H1 (cell line): Measurements from ENCODE around the gene LY6G5C. TPM values are rescaled to one million over a fixed set of nuclear protein-coding genes. Genes with fewer than 3 reads are reported as not detected.

Source experiments
- CTCF ChIA-PET: fragments of 300-600 bp; sonication (Branson Sonifier 250); formaldehyde crosslinking; loops from one replicate; lab custom pipeline; 2021; ENCODE audit not compliant: partially characterized antibody; lab: Charles Lee
- POLR2A ChIA-PET: fragments of 300-600 bp; sonication (Branson Sonifier 250); formaldehyde crosslinking; loops from one replicate; lab custom pipeline; 2021; ENCODE audit warnings: inconsistent platforms; ENCODE audit not compliant: partially characterized antibody; lab: Charles Lee
- DNase-seq, 2 experiments: peaks; one replicate each; pipeline versions ENCODE4 v3.0.0 to v3.0.0-alpha.2; 2010 to 2022; ENCODE audit warnings: low spot score in 2 of 2, low read depth in 1 of 2, mixed read lengths in 1 of 2
- FAIRE-seq: peaks from 2 replicates; lab custom pipeline; 2011; peaks lifted over from hg19 to GRCh38; lab: Jason Lieb, UNC
- H2AFZ ChIP-seq: 2 replicates; pipeline ENCODE4 v1.8.1; 2012; ENCODE audit warnings: low read length, inconsistent platforms
- H2AK5ac ChIP-seq: 2 replicates; pipeline ENCODE4 v1.6.1; 2013; ENCODE audit warnings: low read depth, low read length
- H2BK120ac ChIP-seq: replicated peaks from 2 replicates; pipeline ENCODE3; 2013; ENCODE audit warnings: low read depth, low read length, inconsistent platforms
- H2BK12ac ChIP-seq: 2 replicates; pipeline ENCODE4 v1.6.1; 2013; ENCODE audit warnings: low read depth, low read length
- H2BK15ac ChIP-seq: 2 replicates; pipeline ENCODE4 v1.6.1; 2013; ENCODE audit warnings: low read length
- H2BK20ac ChIP-seq: 2 replicates; pipeline ENCODE4 v1.6.1; 2013; ENCODE audit warnings: low read length
- H2BK5ac ChIP-seq: 2 replicates; pipeline ENCODE4 v1.6.1; 2013; ENCODE audit warnings: low read depth, low read length
- H3K14ac ChIP-seq: 2 replicates; pipeline ENCODE4 v1.6.1; 2013; ENCODE audit warnings: inconsistent platforms; ENCODE audit not compliant: insufficient read length
- H3K18ac ChIP-seq: 2 replicates; pipeline ENCODE4 v1.6.1; 2013; ENCODE audit warnings: low read length; ENCODE audit errors: extremely low read depth
- H3K23ac ChIP-seq: 2 replicates; pipeline ENCODE4 v1.6.1; 2013; ENCODE audit warnings: inconsistent platforms; ENCODE audit not compliant: insufficient read length
- H3K23me2 ChIP-seq: 2 replicates; pipeline ENCODE4 v1.6.1; 2013; ENCODE audit warnings: low read depth, low read length
- H3K27ac ChIP-seq: 2 replicates; pipeline ENCODE4 v1.6.1; 2011; ENCODE audit warnings: low read depth, low read length, inconsistent platforms
- H3K27me3 ChIP-seq, 4 experiments: replicated peaks in 1 of 4; 1 replicate in 1 of 4; 2 replicates in 3 of 4; pipeline versions ENCODE4 v1.6.1 to v1.8.1; 2011 to 2013; ENCODE audit warnings: low read length in 3 of 4, mild to moderate bottlenecking in 3 of 4, inconsistent platforms in 2 of 4, mixed read lengths in 2 of 4, moderate library complexity in 1 of 4; ENCODE audit not compliant: control insufficient read depth in 3 of 4, insufficient read depth in 3 of 4; ENCODE audit errors: extremely low read depth in 1 of 4
- H3K36me3 ChIP-seq, 4 experiments: 2 replicates each; pipeline versions ENCODE4 v1.6.1 to v1.8.1; 2011 to 2013; ENCODE audit warnings: mild to moderate bottlenecking in 4 of 4, low read length in 3 of 4, moderate library complexity in 2 of 4, control low read depth in 1 of 4, inconsistent platforms in 1 of 4; ENCODE audit not compliant: insufficient read depth in 4 of 4, control insufficient read depth in 2 of 4
- H3K4ac ChIP-seq: replicated peaks from 2 replicates; pipeline ENCODE3; 2013; ENCODE audit warnings: low read length, low read depth, mixed read lengths, inconsistent platforms; ENCODE audit not compliant: insufficient read length
- H3K4me1 ChIP-seq, 4 experiments: replicated peaks in 1 of 4; 1 replicate in 1 of 4; 2 replicates in 3 of 4; pipeline versions ENCODE4 v1.6.1 to v1.8.1; 2011 to 2013; ENCODE audit warnings: low read length in 3 of 4, inconsistent platforms in 2 of 4, mixed read lengths in 1 of 4; ENCODE audit not compliant: insufficient read depth in 4 of 4, control insufficient read depth in 3 of 4
- H3K4me2 ChIP-seq, 2 experiments: 2 replicates each; pipeline versions ENCODE4 v1.6.1 to v1.8.1; 2011 to 2013; ENCODE audit warnings: low read depth in 2 of 2, low read length in 2 of 2, control low read depth in 1 of 2, inconsistent platforms in 1 of 2, mild to moderate bottlenecking in 1 of 2; ENCODE audit not compliant: insufficient read depth in 1 of 2
- H3K4me3 ChIP-seq, 4 experiments: fragments of 200-600, 300-600 bp in 1 of 4; sonication (generic), shearing (Covaris generic), sonication (Bioruptor Twin) in 1 of 4; 2 replicates each; pipeline versions ENCODE4 v1.5.1 to v1.8.1; 2011 to 2016; ENCODE audit warnings: low read length in 4 of 4, low read depth in 3 of 4, control low read depth in 2 of 4, inconsistent platforms in 2 of 4, mild to moderate bottlenecking in 2 of 4, mixed read lengths in 1 of 4, moderate library complexity in 1 of 4; ENCODE audit not compliant: insufficient read depth in 2 of 4; ENCODE audit errors: extremely low read depth in 1 of 4
- H3K56ac ChIP-seq: replicated peaks from 2 replicates; pipeline ENCODE3; 2013; ENCODE audit warnings: low read depth, mild to moderate bottlenecking, mixed read lengths, low read length, inconsistent platforms; ENCODE audit not compliant: insufficient read length
- H3K79me1 ChIP-seq: 2 replicates; pipeline ENCODE4 v1.6.1; 2013; ENCODE audit warnings: low read depth, low read length, control low read depth
- H3K79me2 ChIP-seq, 2 experiments: 2 replicates each; pipeline versions ENCODE4 v1.6.1 to v1.8.1; 2012 to 2013; ENCODE audit warnings: low read length in 2 of 2, mild to moderate bottlenecking in 2 of 2, inconsistent platforms in 1 of 2; ENCODE audit not compliant: insufficient read depth in 2 of 2, control insufficient read depth in 1 of 2
- H3K9ac ChIP-seq, 4 experiments: replicated peaks in 1 of 4; 1 replicate in 1 of 4; 2 replicates in 3 of 4; pipeline versions ENCODE4 v1.6.1 to v1.8.1; 2011 to 2013; ENCODE audit warnings: low read depth in 3 of 4, low read length in 3 of 4, control low read depth in 2 of 4, mild to moderate bottlenecking in 2 of 4, moderate library complexity in 2 of 4, inconsistent platforms in 1 of 4; ENCODE audit errors: extremely low read depth in 1 of 4
- H3K9me3 ChIP-seq, 2 experiments: 2 replicates each; pipeline versions ENCODE4 v1.6.1 to v1.8.1; 2012 to 2013; ENCODE audit warnings: mild to moderate bottlenecking in 2 of 2, moderate library complexity in 2 of 2, control low read depth in 1 of 2, inconsistent platforms in 1 of 2, low read depth in 1 of 2, low read length in 1 of 2, mixed read lengths in 1 of 2; ENCODE audit not compliant: insufficient read depth in 2 of 2
- H4K20me1 ChIP-seq, 2 experiments: replicated peaks in 1 of 2; 2 replicates each; pipeline versions ENCODE3 to v1.8.1; 2011 to 2013; ENCODE audit warnings: inconsistent platforms in 2 of 2, low read length in 2 of 2, mild to moderate bottlenecking in 1 of 2; ENCODE audit not compliant: insufficient read depth in 2 of 2, control insufficient read depth in 1 of 2
- H4K5ac ChIP-seq: 2 replicates; pipeline ENCODE4 v1.6.1; 2013; ENCODE audit warnings: low read length, low read depth, mixed read lengths, inconsistent platforms; ENCODE audit not compliant: insufficient read length
- H4K8ac ChIP-seq: 2 replicates; pipeline ENCODE4 v1.8.0; 2013; ENCODE audit warnings: mild to moderate bottlenecking, moderate library complexity, low read length, inconsistent platforms; ENCODE audit not compliant: insufficient read depth; ENCODE audit errors: extremely low read depth
- H4K91ac ChIP-seq: replicated peaks from 2 replicates; pipeline ENCODE3; 2013; ENCODE audit warnings: low read length, mixed read lengths, inconsistent platforms; ENCODE audit not compliant: insufficient read length
- ASH2L ChIP-seq: fragments of 200-600, 300-600 bp; sonication (generic); IDR thresholded peaks from one replicate; pipeline ENCODE4 v1.7.1; 2017; ENCODE audit warnings: low read length
- BRCA1 ChIP-seq: IDR thresholded peaks from 2 replicates; pipeline ENCODE4 v1.6.1; 2012; ENCODE audit warnings: low read depth, low read length, improper control_type of control experiment
- CBX5 ChIP-seq: fragments of 300-800, 300-1000 bp; sonication (generic); IDR thresholded peaks from 2 replicates; pipeline ENCODE4 v1.7.1; 2016; ENCODE audit warnings: antibody characterized with exemption, low read length, low read depth
- CBX8 ChIP-seq: fragments of 300-800, 300-1000 bp; sonication (generic); IDR thresholded peaks from 2 replicates; pipeline ENCODE4 v1.7.1; 2016; ENCODE audit warnings: low read depth, low read length, borderline replicate concordance
- HDAC6 ChIP-seq: IDR thresholded peaks from one replicate; pipeline ENCODE4 v1.7.1; 2012; ENCODE audit warnings: low read depth, mild to moderate bottlenecking, inconsistent platforms, low read length, moderate library complexity
- KDM5A ChIP-seq: fragments of 200-600 bp; IDR thresholded peaks from 2 replicates; pipeline ENCODE4 v1.7.1; 2012; ENCODE audit warnings: mild to moderate bottlenecking, low read length, inconsistent platforms, mixed read lengths
- NANOG ChIP-seq: IDR thresholded peaks from 2 replicates; pipeline ENCODE4 v1.6.1; 2011; ENCODE audit warnings: low read length, low read depth, mild to moderate bottlenecking, inconsistent platforms; ENCODE audit not compliant: insufficient read depth, poor library complexity, severe bottlenecking
- POU5F1 ChIP-seq: IDR thresholded peaks from 2 replicates; pipeline ENCODE4 v1.6.1; 2011; ENCODE audit warnings: low read depth, mild to moderate bottlenecking, low read length, moderate library complexity
- SIX5 ChIP-seq: IDR thresholded peaks from 2 replicates; pipeline ENCODE4 v1.6.1; 2011; ENCODE audit warnings: mild to moderate bottlenecking, low read depth, low read length
- SP4 ChIP-seq: IDR thresholded peaks from 2 replicates; pipeline ENCODE4 v1.6.1; 2012; ENCODE audit warnings: low read length, inconsistent platforms
- SRF ChIP-seq: IDR thresholded peaks from 2 replicates; pipeline ENCODE4 v1.6.1; 2011; ENCODE audit warnings: mild to moderate bottlenecking, low read depth, low read length, moderate library complexity
- SUZ12 ChIP-seq: fragments of 200-600 bp; sonication (generic); IDR thresholded peaks from 2 replicates; pipeline ENCODE4 v1.6.1; 2012; ENCODE audit warnings: mild to moderate bottlenecking, inconsistent platforms, low read length, moderate library complexity, mixed read lengths
- TAF7 ChIP-seq: optimal IDR thresholded peaks from 2 replicates; pipeline ENCODE3; 2011; ENCODE audit warnings: low read depth, mild to moderate bottlenecking, inconsistent platforms, low read length, moderate library complexity, borderline replicate concordance
- TBP ChIP-seq: IDR thresholded peaks from 2 replicates; pipeline ENCODE4 v1.6.1; 2011; ENCODE audit warnings: low read depth, low read length, improper control_type of control experiment
- TEAD4 ChIP-seq: IDR thresholded peaks from 2 replicates; pipeline ENCODE4 v1.6.1; 2012; ENCODE audit warnings: low read depth, low read length, inconsistent platforms, mixed read lengths
- YY1 ChIP-seq: IDR thresholded peaks from 2 replicates; pipeline ENCODE4 v1.6.1; 2011; ENCODE audit warnings: low read depth, mild to moderate bottlenecking, low read length
- whole genome bisulfite sequencing, 2 experiments: shearing (Covaris generic) in 1 of 2; methylation state at CpG; one replicate each; pipeline versions ENCODE4 v1.1.6 to v1.1.7; 2013 to 2015; ENCODE audit warnings: low lambda C conversion rate in 2 of 2, mixed read lengths in 2 of 2, inconsistent platforms in 1 of 2, low coverage in 1 of 2, missing lambda C conversion rate in 1 of 2; ENCODE audit not compliant: insufficient replicate concordance in 2 of 2, insufficient coverage in 1 of 2, insufficient read length in 1 of 2; ENCODE audit errors: extremely low coverage in 1 of 2, missing lambda C conversion rate in 1 of 2; 5-methylcytosine and 5-hydroxymethylcytosine counted together
- polyA plus RNA-seq, 7 experiments: library from polyadenylated mRNA; depleted of rRNA in 3 of 7; stranded (reverse) in 5 of 7; unstranded in 2 of 7; fragments of >200 nt in 5 of 7; fragments of 200-250 nt in 2 of 7; gene quantifications; 1 replicate in 5 of 7; 2 replicates in 1 of 7; 4 replicates in 1 of 7; pipeline versions ENCODE4 v1.2.1 to v1.2.3, GENCODE V29; 2011 to 2013; ENCODE audit warnings: missing spikeins in 2 of 7, mixed read lengths in 2 of 7
- total RNA-seq: library from RNA; stranded (reverse); fragmentation: NEBNext Ultra II Directional; extraction: Animal tissue kit (Norgen Biotek cat#: 25700); gene quantifications from 2 replicates; pipeline ENCODE4 v1.2.1, GENCODE V29; 2021

Gene LY6G5C
- total and polyA plus RNA-seq, 2 of the 8 experiments (the other 6 are each of a cell fraction or from before 2014, with no cell fraction given), result 1.1 to 1.8 TPM

DNA sequence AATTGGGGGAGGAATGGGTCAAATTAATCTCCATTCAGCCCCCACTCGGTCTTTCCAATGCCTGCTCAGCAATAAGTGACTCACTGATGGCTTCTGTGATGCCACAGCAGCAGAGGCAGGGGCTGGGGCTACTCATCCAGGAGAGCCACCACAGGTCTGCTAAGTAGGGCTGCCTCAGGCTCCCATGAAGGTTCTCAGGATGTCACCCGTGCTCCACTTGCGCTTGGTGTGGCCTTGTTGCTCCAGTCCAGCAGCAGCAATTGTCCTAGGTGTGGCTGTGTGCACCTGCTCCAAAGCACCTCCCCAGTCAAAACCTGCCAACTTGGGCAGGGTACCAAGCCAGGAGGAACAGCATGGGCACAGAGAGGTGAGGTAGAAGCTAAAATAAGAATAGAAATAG is 41.3 kb upstream of the LY6G5C start:
- Histone ChIP-seq H3K4me1 (peaks cover 0 to 15% (median 14%) of the 10 kb centered on the region in 4 experiments; a peak in 6 of 7 replicates), H3K9ac (no peak overlapping the region), H3K27ac (no peak overlapping the region), H4K8ac (no peak overlapping the region), H2BK15ac (no peak overlapping the region), H2BK120ac (no peak overlapping the region), H3K23ac (no peak overlapping the region), H3K79me1 (no peaks in the 10 kb centered on the region), H2AK5ac (no peak overlapping the region), H3K23me2 (no peaks in the 10 kb centered on the region), H3K9me3 (no peaks in the 10 kb centered on the region), H3K14ac (no peak overlapping the region), H3K4me2 (no peak overlapping the region), H2BK5ac (no peak overlapping the region), H3K36me3 (peaks cover 0 to 7% (median 4%) of the 10 kb centered on the region in 4 experiments; a peak in 5 of 8 replicates), H4K20me1 (no peaks in the 10 kb centered on the region), H4K91ac (no peak overlapping the region), H3K4ac (no peak overlapping the region), H3K79me2 (no peaks in the 10 kb centered on the region), H3K56ac (no peak overlapping the region), H2BK12ac (no peak overlapping the region), H2BK20ac (no peak overlapping the region), H4K5ac (no peak overlapping the region), H2AFZ (no peak overlapping the region), H3K18ac (no peak overlapping the region), H3K27me3 (no peaks in the 10 kb centered on the region), H3K4me3 (no peak overlapping the region)
- ChIA-PET CTCF (interaction anchor here (0.9 to 3.7 kb wide), 3 partner anchors 13 to 44 kb away, joined by 3 to 18 read pairs (median 4); no protein-coding TSS in a partner anchor), POLR2A (interaction anchor here (0.6 to 7.2 kb wide), 7 partner anchors 16 to 181 kb away, joined by 3 to 73 read pairs (median 4); partner anchors contain the start of genes CLIC1, DDX39B, GPANK1 and MSH5)
- DNase-seq (no peak), FAIRE-seq (no peak)
- WGBS, 2 experiments, result 96% methylated on average over 3 of the region's 3 CpGs; no CpG with 5 or more reads in 1 of the 2 experiments
- TF ChIP-seq HDAC6, result no peak
- TF ChIP-seq POU5F1, result no peak
- no peak for TF ChIP-seq SP4
- TF ChIP-seq NANOG, result no peak
- no peak for TF ChIP-seq KDM5A
- no peak for TF ChIP-seq CBX8
- TF ChIP-seq BRCA1, result no peak
- no peak for TF ChIP-seq TEAD4
- no peak for TF ChIP-seq SUZ12
- TF ChIP-seq CBX5, result no peak
- TF ChIP-seq SIX5, result no peak
- no peak for TF ChIP-seq SRF
- no peak for TF ChIP-seq TAF7
- TF ChIP-seq TBP, result no peak
- no peak for TF ChIP-seq ASH2L
- no peak for TF ChIP-seq YY1
